Islet of Langerhans (tissue), 1 donor: ENCODE results near the gene YBX1.
"Not testable (repeated sequence)": the region's sequence is repeated elsewhere in the genome, so short reads cannot be mapped to it uniquely, and the experiment has no call there.

Experiments
- FAIRE-seq: peaks from one replicate; lab custom pipeline; 2011; peaks lifted over from hg19 to GRCh38; lab: Jason Lieb, UNC

Gene YBX1

DNA sequence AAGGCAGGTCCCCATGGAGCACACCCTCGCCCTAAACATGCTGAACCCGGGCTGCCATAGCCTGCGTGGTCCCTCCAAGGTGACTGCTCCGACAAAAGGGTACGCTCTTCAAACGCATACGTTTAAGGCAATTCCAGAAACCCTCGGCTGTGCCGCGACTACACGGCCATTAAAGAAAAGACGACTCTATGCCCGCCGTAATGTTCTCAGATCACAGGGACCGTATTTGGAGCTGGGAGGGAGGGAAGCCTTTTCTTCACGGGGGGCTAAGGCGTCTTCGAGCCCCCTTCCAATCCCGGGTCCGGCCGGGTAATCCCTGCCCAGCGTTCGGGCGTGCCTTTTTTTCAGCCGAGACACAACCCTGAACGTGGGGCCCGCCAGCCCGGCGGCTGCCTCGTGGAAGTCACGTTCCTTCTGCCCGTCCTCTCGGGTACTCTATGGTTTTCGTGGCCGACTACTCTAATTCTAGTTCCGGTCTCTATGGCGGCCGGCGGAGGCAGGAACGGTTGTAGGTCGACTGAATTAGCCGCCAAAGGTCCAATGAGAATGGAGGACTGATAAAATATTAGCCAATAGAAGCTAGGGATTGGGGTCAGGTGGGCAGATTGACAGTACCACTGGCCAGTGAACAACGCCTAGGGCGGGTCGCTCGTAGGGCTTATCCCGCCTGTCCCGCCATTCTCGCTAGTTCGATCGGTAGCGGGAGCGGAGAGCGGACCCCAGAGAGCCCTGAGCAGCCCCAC, at the start of gene YBX1:
Gene YBX1, plus strand, starts transcription at position 678 of the 743 bp plus-strand sequence. CDS start 148 bp downstream, outside the sequence.
- peak; percentile 96 for FAIRE-seq

DNA sequence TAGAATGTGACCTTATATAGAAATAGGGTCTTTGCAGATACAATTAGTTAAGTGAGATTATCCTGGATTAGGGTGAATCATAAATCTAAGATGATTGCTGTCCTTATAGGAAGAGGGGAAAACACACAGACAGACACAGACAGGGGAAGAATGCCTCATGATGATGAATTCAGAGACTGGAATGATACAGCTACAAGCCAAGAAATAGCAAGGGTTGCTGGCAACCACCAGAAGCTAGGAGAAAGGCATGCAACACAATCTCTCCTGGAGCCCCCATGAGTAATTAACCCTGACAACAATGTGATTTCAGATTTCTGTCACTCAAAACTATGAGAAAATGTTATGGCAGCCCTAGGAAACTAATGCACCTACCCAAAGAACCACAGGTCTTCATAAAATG, 43.1 kb upstream of the YBX1 start:
- FAIRE-seq: no peak

DNA sequence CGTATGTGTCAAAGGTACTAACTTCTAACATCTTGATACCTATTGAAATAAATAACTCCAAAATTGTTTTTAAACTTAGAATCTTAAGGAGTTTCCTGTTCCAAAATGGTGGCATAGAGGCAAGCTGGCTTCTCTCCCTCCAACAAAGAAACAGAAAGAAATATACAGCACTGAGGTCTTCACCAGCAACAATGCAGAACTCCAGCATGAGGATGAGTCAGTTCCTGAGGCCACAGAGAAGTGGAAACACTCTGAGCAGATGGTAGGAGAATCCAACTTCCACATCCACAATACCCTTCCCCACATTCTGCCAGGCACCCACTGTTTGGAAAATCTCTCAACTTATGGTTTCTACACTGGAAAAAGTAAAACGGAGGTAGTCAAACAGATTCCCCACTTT, 36.2 kb upstream of the YBX1 start:
- no peak for FAIRE-seq

DNA sequence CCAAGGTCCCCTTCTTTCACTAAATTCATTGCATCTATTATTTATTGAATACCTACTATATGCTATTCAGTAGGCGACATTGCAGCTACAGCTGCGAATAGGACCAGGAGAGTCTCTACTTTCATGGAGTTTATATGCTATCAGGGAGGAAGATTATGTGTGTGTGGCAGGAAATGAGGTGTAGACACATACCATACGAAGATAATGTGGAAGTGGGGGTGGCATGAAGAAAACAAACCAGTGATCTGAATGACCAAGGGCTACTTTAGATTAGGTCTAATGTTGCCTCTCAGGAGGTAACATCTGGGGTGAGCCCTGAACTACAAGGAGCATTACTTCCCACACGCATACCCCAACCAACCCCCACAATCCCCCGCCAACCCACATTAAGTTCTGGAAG, 25.0 kb upstream of the YBX1 start:
- no peak for FAIRE-seq

DNA sequence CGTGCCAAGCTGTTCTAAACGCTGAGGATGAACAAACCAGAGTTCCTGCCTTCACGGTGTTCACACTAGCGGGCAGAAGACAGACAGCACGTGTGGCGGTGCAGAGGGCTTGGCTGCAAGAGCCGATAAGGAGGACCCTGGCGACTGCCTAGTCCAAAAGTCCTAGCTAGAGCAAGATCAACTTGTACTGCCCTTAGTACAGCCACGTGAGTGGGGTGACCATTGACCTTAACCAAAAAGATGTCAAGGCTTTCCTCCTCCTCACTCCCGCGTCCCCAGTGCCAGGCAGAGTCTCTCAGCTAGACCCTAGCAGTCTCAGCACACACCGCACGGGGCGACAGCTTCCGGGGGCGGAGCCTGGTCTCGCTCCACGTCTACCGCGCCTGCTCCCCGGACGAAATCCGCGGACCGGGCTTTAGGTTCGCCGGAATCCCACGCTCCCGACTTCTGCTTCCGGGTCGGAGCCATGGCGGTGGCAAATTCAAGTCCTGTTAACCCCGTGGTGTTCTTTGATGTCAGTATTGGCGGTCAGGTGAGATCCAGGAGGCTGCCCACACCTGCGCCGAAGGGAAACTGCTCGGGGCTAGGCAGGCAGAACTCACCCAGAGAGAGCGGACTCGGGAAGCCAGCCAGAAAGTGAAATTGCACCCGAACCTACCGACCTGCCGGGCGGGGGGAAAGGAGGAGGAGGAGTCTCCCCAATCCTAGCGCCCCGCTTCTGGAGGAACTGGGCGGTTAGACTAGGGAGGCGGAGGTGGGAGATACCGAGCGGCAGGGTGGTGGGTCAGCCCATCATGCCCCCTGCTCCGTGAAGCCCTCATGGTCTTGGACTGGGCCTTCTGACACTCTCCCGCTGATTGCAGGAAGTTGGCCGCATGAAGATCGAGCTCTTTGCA, 24.0 kb upstream of the YBX1 start, which contains the start of gene PPIH:
Gene PPIH, plus strand, starts transcription at position 443 of the 896 bp plus-strand sequence. Its CDS starts 24 bp downstream, at position 467.
- FAIRE-seq: peak; percentile 76

DNA sequence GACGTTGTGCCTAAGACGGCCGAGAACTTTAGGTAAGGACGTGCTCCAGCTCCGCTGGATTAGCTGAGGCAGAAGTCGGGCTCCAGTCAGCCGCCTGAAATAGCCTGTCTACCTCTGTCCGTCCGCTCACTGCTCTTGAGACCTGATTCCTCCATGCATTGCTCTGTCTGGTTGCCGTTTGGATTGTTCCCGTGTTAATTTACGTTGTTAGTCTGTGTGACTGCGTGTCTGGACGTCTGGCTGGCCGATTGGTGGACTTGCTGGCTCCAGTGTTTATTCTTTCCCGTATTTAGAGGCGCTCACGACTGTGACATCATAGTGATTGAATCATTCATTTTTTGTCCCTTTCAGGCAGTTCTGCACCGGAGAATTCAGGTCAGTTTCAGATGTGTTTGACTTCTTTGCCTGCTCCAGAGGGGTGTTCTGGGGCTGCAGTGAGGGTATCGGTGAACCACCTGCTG, 23.3 kb upstream of the YBX1 start:
- no peak for FAIRE-seq

DNA sequence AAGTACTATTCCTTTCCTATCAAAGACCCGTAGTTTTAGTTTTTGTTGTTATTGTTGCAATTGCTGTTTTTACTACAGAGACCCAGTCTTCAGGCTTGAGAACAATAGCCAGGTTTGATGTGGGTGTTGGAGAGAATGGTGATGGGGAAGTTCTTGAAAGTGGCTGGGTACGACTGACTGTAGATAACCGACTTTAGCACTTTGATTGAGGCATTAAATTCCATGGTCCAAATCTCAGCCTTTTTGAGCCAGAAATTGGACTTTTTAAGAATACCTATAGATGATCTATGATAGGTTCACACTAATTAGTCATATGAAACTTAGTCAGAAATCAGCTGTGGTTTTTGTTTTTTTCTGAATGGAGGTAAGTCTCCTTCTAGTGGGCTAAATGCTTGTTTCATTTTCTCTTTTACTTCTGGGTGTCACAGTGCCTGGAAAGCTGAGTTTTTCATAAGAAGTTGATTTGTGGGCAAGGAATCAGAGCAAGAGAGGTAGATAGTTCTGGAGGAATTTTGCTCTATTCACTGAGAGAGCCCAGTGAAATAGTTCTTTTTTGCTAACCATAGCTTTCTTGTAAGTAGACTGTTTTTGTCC, 21.2 kb upstream of the YBX1 start:
- FAIRE-seq: no peak

DNA sequence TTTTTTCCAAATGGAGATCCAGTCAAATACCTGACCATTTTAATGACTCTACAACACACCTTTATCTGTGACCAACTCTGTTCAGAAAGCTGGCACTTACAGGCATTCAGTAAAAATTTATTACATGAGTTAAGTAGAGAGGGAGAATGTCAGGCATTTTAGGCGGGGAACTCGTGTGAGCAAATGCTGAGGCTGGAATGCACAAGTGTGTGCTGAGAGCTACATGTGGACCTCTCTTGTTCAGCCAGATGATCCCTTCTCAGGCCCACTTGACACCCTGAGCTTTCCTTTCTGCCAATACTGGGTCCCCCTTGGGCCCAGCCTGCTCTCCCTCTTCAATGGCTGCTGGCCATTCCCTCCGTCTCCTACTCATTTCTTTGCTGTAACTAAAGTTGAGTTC, 12.3 kb upstream of the YBX1 start:
- no peak for FAIRE-seq

DNA sequence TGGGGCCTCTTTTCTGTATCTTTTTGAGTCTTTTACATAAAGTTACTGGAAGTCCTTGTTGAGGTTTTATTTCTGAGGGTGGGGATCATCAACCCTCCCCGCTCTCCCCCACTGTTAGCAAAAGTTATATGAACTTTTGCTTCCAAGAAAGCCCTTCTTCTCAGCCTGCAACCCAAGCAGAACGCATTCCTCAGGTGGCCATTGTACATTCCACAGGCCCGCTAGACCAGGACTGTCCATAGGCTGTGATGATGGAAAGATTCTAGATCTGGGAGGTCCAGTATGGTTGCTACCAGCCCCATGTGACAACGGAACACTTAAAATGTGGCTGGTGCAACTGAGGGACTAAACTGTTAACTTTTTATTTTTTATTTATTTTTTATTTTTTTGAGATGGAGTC, 11.8 kb upstream of the YBX1 start:
- FAIRE-seq: no peak

DNA sequence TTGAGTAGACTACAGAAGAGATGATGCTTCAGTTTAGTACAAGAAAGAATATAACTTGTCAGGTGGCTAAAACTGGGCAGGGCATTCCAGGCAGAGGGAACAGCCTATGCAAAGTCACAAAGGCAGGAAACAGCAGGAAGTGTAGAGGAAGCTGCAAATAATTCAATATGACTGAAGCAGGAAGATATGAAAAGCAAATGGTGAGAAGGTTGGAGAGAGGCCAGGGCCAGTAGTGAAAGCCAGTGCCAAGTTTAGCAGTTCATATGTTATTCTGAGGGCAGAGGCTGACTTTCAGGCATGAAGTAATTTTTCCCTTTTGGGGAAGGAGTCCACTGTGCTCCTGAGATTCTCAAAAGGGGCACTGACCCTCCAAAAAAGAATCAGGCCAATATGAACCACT, 8.0 kb upstream of the YBX1 start:
- no peak for FAIRE-seq

DNA sequence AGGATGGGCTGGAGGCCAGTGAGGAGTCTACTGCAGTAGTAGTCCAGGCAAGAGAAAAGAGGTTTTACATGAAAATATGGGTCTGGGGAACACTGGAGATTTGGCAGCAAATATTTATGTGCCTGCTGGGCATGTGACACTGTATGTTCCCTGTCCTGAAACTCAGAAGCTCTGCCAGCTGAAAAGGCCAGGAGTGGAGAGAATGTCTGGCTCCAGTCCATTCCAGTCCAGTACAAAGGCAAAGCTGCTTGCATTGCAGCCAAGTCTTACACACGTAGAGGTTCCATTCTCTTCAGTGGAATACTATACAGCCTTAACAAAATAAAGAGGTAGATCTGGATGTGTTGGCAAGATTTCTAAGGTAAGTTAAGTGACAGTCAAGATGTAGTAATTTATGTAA, 7.5 kb upstream of the YBX1 start:
- FAIRE-seq: no peak

DNA sequence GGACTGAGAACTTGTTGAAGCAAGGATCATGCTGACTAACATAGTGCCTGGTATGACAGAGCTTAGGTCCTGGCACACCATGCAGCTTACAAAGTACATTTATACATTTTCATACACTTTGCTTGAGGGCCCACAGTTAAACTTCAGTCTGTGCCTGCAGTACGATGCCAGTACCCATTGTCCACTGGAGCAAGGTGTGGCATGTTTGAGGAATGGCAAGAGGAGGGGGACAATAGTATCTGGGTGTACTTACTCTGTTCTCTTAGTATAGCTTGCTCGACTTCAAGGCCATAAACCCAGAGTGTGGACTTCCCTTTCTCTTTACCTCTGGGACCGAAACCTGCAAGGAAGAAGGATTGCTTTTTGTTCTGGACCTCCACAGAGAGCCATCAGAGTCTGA, 6.8 kb upstream of the YBX1 start:
- no peak for FAIRE-seq

DNA sequence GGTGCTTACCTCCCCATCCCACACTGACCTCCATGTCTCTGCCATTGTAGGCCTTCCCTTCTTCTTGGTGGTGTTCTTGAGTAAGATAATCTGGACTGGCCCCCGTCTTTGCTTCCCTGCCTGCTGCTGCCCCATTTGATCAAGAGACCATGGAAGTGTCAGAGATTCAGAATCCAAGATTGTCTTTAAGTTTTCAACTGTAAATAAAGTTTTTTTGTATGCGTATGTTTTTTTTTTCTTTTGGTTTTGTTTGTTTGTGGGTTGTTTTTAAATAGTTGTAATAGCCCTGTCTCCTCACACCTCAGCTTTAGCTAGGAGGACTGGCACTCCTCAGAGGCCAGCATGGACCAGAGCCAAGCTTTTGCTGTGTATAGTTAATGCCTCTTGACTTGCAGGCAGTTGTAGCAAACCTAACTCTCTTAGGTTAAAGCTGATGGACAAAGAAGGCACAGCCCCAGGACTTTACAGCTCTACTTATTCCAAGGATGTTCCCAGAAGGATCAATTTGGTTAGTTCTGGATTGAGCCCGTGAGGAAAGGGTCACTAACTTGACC, 5.6 kb upstream of the YBX1 start:
- FAIRE-seq: no peak

DNA sequence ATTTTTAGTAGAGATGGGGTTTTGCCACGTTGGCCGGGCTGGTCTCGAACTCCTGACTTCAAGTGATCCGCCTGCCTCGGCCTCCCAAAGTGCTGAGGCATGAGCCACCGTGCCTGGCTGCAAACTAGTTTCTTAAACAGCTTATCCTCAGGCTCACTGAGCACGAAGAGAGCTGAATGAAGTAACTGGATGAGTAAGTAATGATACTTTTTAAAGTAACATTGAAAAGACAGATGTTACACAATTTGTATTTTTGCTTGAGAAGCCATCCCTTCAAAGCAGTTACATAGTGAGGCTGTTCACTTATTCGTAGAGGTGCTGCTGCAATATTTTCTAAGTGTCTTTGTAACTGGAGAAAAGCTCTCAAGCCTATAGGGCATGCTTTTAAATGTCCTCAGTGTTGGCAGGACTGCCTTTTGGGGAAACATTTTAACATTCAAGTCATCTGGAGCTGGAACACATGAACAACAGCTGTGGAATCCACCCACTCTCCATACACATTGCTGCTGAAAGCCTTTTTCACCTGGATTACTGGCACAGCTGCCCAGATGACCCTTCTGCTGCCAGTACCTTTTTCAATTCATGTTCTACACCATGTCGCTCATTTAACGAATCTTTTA, 2.7 kb upstream of the YBX1 start:
- FAIRE-seq: no peak

DNA sequence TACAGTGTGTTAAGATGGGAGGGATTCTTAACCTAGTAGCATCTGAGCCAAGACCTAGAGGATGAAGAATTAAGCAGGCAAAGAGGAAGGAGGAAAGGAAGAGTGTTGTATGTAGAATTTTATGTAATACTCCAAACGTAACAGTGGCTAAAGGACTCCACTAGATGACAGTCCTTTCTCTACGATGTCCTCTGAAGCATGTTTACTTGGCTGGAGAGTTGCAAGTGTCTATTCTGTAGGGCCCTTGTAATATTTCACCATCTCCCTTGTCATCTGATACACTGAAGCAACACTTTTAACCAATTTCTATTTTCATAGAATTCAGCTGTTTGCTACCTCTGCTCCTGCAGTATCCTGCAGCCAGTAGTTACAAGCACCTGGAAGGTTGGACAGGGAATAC, 2.2 kb upstream of the YBX1 start:
- FAIRE-seq: no peak

DNA sequence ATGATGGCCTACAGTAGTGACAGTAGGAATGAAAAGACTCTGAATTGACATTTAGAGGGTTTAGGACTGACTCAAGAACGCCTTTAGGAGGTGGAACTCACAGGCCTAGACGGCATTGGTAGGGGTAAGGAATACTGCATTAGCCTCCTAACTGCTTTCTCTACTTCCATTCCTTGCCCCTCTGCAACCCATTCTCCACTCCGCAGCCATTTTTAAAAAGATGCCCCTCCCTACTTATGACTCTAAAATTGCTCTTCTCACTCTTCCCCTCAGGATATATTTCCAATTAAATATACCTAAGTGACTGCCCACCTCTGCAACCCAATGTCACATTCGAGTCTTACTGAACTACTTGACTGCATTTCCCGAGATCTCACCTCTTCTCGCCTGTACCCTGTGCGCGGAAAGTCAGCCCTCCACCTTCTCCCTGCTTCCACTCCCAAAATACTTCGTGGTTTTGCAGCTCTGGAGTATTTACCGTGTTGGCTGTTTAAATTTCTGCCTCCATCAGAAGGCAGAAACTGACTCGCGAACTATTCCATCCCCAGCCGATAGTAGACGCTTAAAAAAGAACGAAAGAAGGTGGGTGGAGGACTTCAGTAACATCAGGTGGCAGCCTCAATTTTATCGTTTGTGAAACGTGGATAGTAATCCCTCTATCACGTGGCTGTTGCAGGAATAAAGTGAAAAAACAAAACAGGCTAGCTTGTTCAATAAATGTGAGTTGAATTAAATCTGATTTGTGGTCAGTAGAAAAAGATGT, 1.1 kb upstream of the YBX1 start:
- FAIRE-seq: no peak

DNA sequence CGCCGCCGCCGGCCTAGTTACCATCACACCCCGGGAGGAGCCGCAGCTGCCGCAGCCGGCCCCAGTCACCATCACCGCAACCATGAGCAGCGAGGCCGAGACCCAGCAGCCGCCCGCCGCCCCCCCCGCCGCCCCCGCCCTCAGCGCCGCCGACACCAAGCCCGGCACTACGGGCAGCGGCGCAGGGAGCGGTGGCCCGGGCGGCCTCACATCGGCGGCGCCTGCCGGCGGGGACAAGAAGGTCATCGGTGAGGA, 193 bp downstream of the YBX1 start:
- not testable (repeated sequence) for FAIRE-seq

DNA sequence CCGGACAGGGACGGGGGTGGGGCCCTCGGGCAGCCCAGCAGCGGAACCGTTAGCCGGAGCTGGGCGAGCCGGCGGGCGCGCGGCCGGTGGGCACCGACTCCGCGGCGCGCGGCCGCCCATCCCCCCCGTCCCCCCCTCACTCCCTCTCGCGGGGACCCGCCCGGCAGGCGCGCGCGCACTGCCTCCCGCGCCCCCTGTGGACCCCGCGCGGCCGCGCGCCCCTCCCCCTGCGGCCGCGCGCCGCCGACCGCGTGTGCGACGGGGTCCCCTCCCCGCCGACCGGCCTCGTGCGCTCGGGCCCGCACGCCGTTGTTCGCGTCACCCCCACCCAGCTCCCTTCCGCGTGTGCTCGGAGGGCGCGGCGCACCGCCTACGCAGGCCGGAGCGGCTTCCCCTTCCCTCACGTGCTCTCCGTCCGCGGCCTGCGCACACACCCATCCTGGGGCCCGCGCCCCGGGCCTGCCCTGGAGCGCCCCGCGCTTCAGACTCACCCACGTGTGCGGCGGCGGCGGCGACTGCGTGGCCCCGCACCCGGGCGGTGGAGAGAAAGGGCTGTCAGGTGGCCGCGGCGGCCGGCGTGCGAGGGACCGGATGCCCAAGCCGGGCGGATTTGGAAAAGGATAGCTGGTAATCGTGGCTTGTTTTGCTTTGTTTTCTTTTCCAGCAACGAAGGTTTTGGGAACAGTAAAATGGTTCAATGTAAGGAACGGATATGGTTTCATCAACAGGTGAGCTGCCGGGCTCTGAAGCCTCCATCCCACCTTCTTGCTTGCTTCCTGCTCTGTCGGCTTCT, 717 bp downstream of the YBX1 start:
- no peak for FAIRE-seq

DNA sequence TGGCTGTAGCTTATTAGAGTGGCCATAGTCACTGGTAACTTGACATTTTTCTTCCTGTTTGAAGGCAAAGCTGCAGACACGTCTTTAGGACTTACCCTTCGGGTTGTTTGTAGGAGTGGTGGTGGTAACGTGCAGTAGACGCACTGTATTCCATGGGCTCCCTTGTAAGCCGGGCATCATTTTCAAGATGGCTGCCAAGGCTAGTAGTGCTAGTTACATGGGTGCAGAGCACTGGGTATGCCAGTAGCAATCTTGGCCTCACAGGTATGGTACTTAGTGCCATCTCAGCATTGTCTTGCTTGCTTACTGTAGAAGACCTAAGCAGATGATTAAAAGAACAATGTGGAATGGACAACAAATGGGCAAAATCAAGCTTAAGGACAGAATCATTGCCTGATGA, 1.9 kb downstream of the YBX1 start:
- FAIRE-seq: no peak

DNA sequence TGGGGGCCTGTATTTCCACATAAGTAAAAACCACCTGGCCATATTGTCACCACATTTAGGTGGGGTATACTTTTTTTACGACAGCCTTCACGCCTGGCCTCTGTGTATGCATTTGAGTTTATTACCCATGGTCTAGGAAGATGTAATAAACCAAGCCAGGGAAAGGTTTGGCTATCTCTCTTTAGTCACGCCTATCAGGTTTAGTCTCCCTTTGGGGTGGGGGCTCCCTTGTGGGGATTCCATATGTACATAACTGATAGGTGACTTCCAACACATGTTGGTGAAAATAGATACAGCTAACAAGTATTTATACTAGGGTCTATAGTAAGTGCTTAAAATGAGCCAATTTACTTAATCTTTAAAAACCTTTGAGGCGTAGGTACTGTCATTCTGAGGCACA, 4.2 kb downstream of the YBX1 start:
- no peak for FAIRE-seq

DNA sequence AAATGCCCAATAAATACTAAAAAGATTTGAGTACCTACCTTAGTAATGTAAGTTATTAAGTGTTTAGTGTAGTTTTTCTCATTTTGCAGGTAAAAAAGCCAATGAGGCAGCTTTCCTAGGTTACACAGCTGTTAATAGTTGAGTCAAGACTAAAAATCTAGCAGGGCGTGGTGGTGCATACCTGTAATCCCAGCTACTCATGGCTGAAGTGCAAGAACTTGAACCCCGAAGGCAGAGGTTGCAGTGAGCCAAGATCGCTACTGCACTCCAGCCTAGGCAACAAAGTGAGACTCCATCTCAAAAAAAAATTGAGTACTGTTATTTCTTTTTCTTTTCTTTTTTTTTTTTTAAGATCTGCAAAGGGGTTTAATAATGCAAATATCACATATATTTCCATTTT, 7.7 kb downstream of the YBX1 start:
- FAIRE-seq: no peak
